GM19099 (cell line): ENCODE measurements around the gene SPAG9.

Experiments used
- POLR2A ChIP-seq: IDR thresholded peaks from 3 replicates; pipeline ENCODE4 v1.6.1; 2011; ENCODE audit warnings: low read depth; ENCODE audit not compliant: insufficient read length; ENCODE audit errors: extremely low read depth

The SPAG9 gene

DNA sequence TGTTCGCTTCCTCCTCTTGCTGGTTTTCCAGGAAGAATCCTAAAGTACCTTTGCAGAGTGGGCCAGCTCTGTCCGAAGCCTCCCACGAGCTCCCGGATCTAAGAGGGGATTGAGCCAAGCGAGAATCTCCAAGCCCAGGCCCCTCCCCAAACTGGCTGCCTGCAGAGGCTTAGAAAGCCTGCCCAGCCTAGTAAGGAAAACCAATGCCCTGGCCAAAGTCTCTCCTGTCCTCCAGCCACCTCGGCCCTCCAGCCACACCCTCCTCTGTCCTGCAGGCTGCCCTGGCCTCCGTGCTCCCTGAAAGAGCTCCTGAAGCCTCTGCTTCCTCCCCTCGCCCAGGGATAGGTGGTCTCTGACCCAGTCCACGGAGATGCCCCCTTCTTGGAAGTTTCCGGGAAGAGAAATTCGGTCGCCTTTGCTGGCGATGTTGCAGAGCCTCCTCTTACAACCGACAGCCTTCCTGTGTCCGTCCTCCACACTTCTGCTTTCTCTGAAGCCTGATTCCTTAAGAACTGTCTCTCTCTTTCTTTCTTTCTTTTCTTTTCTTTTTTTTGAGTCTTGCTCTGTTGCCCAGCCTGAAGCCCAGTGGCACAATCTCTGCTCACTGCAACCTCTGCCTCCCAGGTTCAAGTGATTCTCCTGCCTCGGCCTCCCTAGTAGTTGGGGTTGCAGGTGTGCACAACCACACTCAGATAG, 199.6 kb downstream of the SPAG9 start:
- no peak for TF ChIP-seq POLR2A

DNA sequence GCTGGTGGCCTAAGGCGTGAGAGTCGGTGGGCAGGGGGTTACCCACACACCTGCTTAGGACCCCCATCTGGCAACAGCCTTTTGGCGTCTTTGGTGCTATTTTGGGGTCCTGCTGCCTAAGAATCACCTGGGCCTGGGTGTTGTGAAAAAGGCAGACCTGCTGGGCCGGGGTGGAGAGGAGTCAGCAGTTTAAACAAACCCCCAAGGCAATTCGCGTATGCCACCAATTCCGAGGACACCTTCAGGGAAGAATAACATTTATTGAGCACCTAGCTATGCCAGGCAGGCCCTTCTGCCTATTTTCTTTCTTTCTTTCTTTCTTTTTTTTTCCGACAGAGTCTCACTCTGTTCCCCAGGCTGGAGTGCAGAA, 200.6 kb downstream of the SPAG9 start:
- TF ChIP-seq POLR2A = no peak

DNA sequence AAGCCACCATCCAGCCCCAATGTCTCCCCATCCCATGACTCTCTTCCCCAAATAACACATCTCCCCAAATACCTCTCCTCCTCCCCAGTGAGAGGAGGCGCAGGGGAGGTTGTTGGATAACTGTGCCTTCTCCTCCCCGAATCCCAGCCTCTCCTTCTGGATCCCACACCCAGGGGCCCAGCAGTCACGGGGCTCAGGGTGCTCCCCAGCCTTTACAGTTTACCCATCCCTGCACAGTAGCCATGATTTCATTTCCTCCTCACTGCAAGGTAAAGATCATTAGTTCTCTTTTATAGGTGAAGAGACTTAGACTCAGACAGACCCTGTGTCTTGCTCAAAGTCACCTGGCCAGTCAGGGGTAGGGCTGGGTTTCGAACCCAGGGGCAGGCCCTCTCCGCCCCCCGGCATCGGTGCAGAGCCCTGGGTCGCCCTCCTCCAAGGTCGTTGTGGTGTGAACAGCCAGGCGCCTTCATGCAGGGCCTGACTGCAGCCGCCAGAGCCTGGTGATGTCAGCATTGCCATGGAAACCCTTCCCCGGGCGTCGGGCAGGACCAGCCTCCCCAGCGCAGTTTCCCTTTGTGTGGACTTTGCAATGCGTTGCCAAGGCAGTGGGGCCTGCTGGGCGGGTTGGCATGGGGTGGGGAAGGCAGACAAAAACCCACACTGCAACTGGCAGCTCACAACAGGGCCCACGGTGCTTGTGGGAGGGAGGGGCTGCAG, 201.2 kb downstream of the SPAG9 start:
- no peak for TF ChIP-seq POLR2A

DNA sequence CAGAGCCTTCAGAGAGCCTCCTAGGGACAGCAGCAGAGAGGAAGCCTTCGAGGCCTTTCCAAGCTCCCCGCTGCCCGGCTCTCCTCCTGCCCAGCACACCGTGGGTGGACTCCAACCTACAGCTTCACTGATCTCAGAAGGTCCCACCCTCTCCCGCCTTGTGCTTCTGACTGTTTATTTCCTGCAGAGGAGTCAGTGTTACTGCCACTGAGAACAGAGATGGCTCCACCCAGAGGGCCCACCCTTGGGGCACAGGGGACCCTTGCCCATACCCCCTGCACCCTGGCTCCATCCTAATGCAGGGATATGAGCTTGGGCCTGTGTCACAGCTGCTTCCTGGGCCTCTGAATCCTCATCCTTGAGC, 201.8 kb downstream of the SPAG9 start:
- no peak for TF ChIP-seq POLR2A

DNA sequence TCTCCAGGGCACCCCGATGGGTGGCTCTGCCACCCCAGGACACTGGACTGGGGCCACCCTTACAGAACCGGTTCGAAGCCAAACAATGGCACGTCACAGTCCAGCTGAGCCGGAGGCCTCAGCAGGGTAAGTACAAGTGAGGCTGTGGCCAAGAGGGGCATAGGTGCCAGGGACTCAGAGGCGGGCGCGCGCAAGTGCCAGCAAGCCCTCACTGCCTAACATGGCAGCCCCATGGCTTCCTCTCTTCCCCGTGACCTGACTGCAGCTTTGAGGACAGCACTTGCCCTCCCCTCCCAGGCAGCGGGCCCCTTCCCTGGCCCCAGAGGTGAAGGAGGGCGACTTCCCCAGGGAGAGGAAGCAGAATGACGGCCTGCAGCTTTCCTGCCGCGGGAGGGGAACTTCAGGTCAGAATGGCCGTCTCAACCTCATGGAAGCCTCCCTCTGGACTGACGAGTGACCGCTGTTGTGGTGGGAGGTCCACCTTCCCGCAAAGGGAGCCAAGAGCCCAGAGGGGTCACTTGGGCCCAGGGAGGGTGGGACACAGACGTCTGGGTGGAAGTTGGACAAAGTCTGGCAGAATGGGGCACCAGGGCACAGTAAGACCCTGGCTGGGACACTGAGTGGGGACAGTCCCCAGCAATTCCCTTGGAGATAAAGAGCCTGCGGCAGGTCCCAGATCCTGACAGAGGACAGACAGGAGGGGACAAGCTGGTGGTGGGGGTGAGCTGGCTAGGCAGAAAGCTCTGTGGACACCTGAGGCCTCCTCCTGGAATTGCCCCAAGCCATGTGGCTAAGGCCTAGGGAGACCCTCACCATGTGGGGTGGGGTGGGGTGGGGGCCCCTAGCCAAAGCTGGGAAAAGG, 202.4 kb downstream of the SPAG9 start:
- TF ChIP-seq POLR2A = no peak

DNA sequence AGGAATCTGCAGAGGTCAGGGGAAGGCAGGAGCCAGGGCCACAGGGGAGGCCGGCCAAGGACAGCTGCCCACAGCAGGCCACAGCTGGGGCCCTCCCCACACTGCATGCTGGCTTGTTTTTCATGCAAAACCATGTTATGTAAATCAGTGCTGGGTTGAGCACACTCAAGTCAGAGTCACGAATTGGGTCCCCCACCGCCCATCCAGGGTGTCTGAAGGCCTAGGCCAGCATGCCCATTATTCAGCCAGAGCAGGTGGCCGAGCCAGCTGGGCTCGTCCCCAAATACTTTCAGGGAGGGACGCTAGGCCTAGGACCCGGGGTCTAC, 203.3 kb downstream of the SPAG9 start:
- no peak for TF ChIP-seq POLR2A

DNA sequence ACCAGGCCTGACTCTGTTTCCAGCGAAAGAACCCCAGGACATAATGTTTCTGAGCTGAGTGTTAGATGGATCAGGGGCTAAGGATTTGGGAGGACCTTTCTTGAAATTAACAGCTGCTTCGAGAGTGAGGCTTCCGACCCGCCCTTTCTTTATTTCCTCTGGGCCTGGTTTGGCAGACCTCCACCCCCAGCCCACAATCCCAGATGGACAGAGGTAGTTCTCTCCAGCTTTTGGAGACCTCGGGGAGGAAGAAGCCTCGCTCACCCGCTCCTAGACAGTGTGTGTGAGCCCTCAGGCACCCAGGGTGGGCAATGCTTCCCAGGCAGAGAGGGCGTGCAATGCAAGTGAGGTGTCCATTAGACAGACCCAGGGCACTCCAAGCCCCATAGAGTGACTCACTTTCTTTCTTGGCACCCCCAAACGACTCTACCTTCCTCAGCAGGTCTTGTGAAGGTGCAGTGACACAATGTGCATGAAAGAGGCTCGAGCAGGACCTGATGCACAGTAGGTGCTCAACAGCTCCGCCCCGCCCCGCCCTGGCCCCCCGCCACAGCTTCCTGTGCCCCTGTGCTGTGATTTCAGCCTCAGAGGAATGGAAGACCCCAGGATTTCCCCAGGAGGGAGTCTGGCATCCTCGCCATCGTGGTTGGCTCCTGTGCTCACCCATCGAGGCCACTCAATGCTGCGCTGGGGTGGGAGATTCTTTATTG, 203.8 kb downstream of the SPAG9 start:
- no peak for TF ChIP-seq POLR2A

DNA sequence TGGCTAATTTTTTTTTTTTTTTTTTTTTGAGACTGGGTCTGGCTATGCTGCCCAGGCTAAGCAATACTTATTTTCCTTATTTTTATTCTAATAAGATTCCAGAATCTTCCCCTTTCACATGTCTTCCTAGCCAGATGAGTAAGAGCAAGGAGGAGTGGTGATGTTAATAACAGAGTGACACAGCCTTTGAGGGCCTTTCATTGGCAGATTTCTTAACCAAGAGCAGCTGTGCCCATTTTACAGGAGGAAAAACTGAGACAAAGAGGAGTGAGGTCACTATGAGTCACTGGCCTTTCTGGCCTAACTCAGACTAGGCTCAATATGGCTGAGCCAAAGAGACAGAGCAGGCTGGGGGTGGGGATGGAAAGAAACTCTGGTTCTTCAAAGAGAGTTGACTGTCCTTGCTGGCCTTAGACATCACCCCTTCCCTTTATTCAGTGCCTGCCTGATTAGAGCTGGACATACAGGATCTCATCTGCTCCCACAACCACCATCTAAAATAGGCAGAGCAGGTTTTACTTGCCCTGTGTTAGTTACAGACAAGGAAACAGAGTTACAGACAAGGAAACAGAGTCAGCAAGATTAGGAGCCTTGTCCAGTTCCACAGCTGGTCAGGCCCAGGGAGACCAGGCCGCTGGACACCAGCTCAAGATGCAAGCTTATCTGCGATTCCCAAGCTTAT, 204.5 kb downstream of the SPAG9 start:
- no peak for TF ChIP-seq POLR2A

DNA sequence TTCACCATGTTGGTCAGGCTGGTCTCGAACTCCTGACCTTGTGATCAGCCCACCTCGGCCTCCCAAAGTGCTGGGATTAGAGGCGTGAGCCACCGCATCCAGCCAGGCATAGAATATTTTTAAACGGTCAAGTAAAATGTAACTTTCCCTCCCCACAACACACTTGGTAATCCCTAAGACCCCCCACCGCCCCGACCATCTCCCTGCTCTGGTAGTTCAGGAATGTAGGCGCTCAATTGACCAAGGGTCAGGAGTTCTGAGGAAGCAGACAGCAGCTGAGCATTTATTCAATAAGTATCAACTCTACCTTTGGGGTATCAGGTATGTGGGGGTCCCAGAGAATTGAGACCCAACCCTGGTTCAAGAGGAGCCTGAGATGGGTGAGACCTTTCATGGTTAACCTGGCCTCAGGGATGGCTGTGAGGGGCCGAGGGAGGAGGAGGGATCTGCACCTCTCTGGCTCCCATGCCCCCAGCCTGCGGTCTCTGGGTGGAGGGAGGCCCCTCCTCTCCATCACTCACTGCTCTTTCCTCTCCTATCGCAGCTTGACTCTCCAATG, 206.1 kb downstream of the SPAG9 start:
- no peak for TF ChIP-seq POLR2A

DNA sequence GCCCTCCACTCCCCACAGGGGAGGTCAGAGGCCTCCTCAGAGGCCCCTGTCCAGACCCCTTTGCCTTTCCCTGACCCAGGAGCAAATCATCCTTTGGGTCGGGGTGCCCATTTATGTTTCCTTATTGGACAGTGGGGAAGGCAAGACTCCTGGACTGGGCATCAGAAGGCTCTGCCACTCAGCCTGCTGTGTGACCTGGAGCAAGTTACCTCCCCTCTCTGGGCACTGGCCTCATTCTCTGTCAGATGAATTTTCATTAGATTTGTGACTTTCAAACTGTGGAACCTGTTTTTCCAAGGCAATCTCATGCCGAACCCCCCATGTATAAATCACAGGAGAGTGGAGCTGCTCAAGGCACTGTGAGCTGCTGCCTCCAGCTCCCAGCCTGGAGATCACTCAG, 207.5 kb downstream of the SPAG9 start:
- TF ChIP-seq POLR2A = no peak
